Glutamatergic neuron (in vitro differentiated cells): ENCODE results near the gene GUCY2D. TPM values are rescaled to one million over a fixed set of nuclear protein-coding genes. Genes with fewer than 3 reads are reported as not detected.

Experiments used
- DNase-seq: peaks from one replicate; pipeline ENCODE4 v3.0.0; 2022
- H3K27ac Mint-ChIP-seq: one replicate; pipeline ENCODE4 v1.8.0; 2020; ENCODE audit warnings: mild to moderate bottlenecking, mixed read lengths, inconsistent platforms; ENCODE audit not compliant: unreplicated experiment
- H3K27me3 Mint-ChIP-seq: one replicate; pipeline ENCODE4 v1.8.0; 2020; ENCODE audit warnings: mild to moderate bottlenecking, moderate library complexity, mixed read lengths, inconsistent platforms; ENCODE audit not compliant: unreplicated experiment
- H3K36me3 Mint-ChIP-seq: one replicate; pipeline ENCODE4 v1.8.0; 2020; ENCODE audit warnings: mild to moderate bottlenecking, mixed read lengths, inconsistent platforms; ENCODE audit not compliant: unreplicated experiment
- H3K4me1 Mint-ChIP-seq: one replicate; pipeline ENCODE4 v1.8.0; 2020; ENCODE audit warnings: mild to moderate bottlenecking, low read depth, mixed read lengths, inconsistent platforms; ENCODE audit not compliant: unreplicated experiment
- H3K4me3 Mint-ChIP-seq: one replicate; pipeline ENCODE4 v1.8.0; 2020; ENCODE audit warnings: mild to moderate bottlenecking, mixed read lengths, inconsistent platforms; ENCODE audit not compliant: unreplicated experiment
- H3K9me3 Mint-ChIP-seq: one replicate; pipeline ENCODE4 v1.8.0; 2020; ENCODE audit warnings: mild to moderate bottlenecking, moderate library complexity, mixed read lengths, inconsistent platforms; ENCODE audit not compliant: unreplicated experiment
- CTCF ChIP-seq: fragments of 200-600 bp; sonication (generic); IDR thresholded peaks from one replicate; pipeline ENCODE4 v1.5.0; 2021; ENCODE audit not compliant: partially characterized antibody, unreplicated experiment
- total RNA-seq: library from RNA; stranded (reverse); fragmentation: NEBNext Ultra II Directional; extraction: Animal tissue kit (Norgen Biotek cat#: 25700); gene quantifications from one replicate; pipeline ENCODE4 v1.2.1, GENCODE V29; 2021; ENCODE audit not compliant: unreplicated experiment

GUCY2D gene
- total RNA-seq, 1 donor from 2014 or later, result not detected

DNA sequence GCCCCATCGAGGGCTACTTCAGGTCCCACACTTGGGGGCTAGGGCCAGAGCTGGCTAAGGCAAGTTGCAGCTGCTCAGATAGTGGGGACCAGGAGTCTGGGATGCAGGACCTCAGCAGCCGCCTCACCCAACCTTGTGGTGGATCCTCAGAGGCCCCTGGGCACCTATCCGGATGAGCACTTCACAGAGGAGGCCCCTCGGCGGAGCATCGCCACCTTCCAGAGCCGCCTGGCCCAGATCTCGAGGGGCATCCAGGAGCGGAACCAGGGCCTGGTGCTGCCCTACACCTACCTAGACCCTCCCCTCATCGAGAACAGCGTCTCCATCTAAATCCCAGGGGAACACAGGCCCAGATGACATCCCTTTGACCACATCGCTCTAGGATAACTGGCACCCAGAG, 45.8 kb downstream of the GUCY2D start:
- Mint-ChIP-seq H3K4me1 (no peaks in the 10 kb centered on the region), H3K4me3 (no peak overlapping the region), H3K9me3 (peaks cover 4% of the 10 kb centered on the region), H3K36me3 (no peaks in the 10 kb centered on the region), H3K27me3 (peaks cover 8% of the 10 kb centered on the region), H3K27ac (no peak overlapping the region)
- no peak for TF ChIP-seq CTCF
- no peak for DNase-seq

DNA sequence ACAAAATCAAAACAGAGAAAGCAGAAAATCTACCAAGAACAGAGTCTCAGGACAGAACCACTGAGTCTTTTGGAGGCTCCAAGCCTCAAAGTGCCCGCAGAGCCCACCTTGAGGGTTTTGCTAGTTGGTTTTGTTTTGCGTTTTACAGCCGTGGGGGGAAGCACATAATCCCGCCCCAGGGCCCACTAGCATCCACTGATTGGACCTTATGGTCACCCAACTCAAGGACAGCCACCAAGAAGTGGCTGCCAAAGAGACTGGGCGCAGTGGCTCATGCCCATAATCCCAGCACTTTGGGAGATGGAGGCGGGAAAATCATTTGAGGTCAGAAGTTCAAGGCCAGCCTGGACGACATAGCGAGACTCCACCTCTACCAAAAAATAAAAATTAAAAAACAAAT, 46.3 kb downstream of the GUCY2D start:
- no peak for DNase-seq
- H3K9me3 Mint-ChIP-seq, result peaks cover 4% of the 10 kb centered on the region
- H3K27ac Mint-ChIP-seq, result no peak overlapping the region
- H3K4me3 Mint-ChIP-seq, result no peak overlapping the region
- H3K4me1 Mint-ChIP-seq, result no peaks in the 10 kb centered on the region
- no peaks in the 10 kb centered on the region for H3K36me3 Mint-ChIP-seq
- TF ChIP-seq CTCF, result no peak
- peaks cover 5% of the 10 kb centered on the region for H3K27me3 Mint-ChIP-seq

DNA sequence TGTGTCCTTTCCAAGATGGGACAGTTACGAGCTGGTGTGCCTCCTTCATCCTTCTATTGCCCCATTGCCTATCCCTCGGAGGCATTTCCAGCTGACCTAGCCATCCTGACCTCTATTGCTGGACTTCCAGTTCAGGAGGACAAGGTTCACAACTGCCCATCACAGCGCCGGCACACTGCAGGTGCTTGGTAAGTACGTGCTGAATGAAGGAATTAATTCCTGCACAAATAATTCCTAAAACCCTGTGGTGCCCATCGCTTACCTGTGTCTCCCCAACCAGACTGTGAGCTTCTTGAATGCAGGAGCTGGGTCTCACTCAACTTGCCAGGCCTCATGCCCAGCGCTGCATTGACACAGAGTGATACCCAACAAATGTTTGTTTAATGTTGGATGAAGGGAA, 49.4 kb downstream of the GUCY2D start:
- Mint-ChIP-seq H3K36me3 (no peaks in the 10 kb centered on the region), H3K27ac (no peak overlapping the region), H3K4me1 (no peaks in the 10 kb centered on the region), H3K4me3 (no peak overlapping the region), H3K9me3 (peaks cover 4% of the 10 kb centered on the region), H3K27me3 (peaks cover 2% of the 10 kb centered on the region)
- TF ChIP-seq CTCF, result no peak
- no peak for DNase-seq

DNA sequence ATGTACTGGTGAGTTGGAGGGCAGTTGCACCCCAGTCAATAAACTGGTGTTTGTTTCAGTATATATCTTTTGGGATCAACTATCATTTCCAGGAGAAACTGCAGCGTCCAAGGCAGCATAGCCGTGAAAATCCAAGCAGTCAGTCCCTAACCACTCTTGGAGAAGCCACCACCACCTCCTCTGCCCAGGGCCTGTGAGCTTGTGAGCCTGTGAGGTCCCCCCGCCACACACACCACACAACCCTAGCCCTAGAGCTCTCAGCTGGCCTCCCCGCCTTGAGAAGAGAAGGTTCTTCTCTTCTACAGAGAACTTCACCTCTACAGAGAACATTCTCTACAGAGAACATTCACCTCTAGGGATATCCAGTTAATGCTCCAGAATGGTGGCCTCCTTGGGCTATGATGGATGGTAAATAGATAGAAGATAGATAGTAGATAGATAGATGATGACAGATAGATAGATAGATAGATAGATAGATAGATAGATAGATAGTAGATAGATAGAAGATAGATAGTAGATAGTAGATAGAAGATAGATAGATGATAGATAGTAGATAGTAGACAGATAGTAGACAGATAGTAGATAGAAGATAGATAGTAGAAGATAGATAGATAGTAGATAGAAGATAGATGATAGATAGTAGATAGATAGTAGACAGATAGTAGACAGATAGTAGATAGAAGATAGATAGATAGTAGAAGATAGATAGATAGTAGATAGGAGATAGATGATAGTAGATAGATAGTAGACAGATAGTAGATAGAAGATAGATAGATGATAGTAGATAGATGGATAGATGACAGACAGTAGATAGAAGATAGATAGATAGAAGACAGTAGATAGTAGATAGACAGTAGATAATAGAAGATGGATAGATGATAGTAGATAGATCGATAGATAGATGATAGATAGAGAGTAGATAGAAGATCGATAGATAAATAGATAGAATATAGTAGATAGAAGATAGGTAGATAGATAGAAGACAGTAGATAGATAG, 50.1 kb downstream of the GUCY2D start:
- no peaks in the 10 kb centered on the region for H3K36me3 Mint-ChIP-seq
- peaks cover 2% of the 10 kb centered on the region for H3K27me3 Mint-ChIP-seq
- TF ChIP-seq CTCF, result no peak
- H3K9me3 Mint-ChIP-seq, result peaks cover 6% of the 10 kb centered on the region
- no peak for DNase-seq
- H3K4me1 Mint-ChIP-seq, result no peaks in the 10 kb centered on the region
- H3K27ac Mint-ChIP-seq, result no peak overlapping the region
- no peak overlapping the region for H3K4me3 Mint-ChIP-seq

DNA sequence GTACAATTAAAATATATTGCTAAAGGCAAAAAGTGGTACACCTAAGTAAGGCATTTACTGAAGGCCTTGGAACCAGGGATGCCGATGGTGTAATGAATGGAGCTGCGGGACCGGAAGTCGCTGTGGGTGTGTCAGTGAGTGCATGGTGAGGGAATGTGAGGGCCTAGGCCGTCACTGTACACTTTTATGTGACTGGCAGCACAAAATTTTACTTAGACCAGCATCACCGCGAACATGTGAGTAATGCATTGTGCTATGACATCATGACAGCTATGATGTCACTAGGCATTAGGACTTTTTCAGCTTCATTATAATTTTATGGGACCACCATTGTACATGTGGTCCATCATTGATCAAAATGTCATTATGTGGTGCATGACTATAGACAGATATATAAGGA, 51.2 kb downstream of the GUCY2D start:
- no peak overlapping the region for H3K4me3 Mint-ChIP-seq
- peaks cover under 1% of the 10 kb centered on the region for H3K27me3 Mint-ChIP-seq
- DNase-seq, result no peak
- no peaks in the 10 kb centered on the region for H3K36me3 Mint-ChIP-seq
- peaks cover 6% of the 10 kb centered on the region for H3K9me3 Mint-ChIP-seq
- TF ChIP-seq CTCF, result no peak
- no peak overlapping the region for H3K27ac Mint-ChIP-seq
- H3K4me1 Mint-ChIP-seq, result no peaks in the 10 kb centered on the region
